PFSK-1 (cell line): ENCODE results near the gene KIF23.

Source experiments
- FOXP2 ChIP-seq: optimal IDR thresholded peaks from 2 replicates; pipeline ENCODE3; 2011; ENCODE audit warnings: borderline replicate concordance, control low read depth, inconsistent platforms; ENCODE audit not compliant: insufficient read depth; ENCODE audit errors: extremely low read length, extremely low read depth
- POLR2AphosphoS5 ChIP-seq: IDR thresholded peaks from 2 replicates; pipeline ENCODE4 v1.6.1; 2012; ENCODE audit warnings: low read depth, mild to moderate bottlenecking, control low read depth, low read length, moderate library complexity
- REST ChIP-seq, 2 experiments: IDR thresholded peaks; 2 replicates each; pipeline versions ENCODE4 v1.6.1 to v1.8.0; 2011 to 2012; ENCODE audit warnings: low read depth in 2 of 2, low read length in 2 of 2, control low read depth in 1 of 2, inconsistent platforms in 1 of 2, mild to moderate bottlenecking in 1 of 2, moderate library complexity in 1 of 2; ENCODE audit not compliant: insufficient read depth in 1 of 2
- SIN3A ChIP-seq: IDR thresholded peaks from 2 replicates; pipeline ENCODE4 v1.6.1; 2012; ENCODE audit warnings: mild to moderate bottlenecking, low read length, moderate library complexity, borderline replicate concordance; ENCODE audit not compliant: insufficient read depth
- TAF1 ChIP-seq: IDR thresholded peaks from 2 replicates; pipeline ENCODE4 v1.6.1; 2012; ENCODE audit warnings: low read length, control low read depth, borderline replicate concordance; ENCODE audit not compliant: insufficient read depth

Gene KIF23

GRCh38 chr15:69476704-69477473 is 62.7 kb downstream of the KIF23 start:
- no peak for TF ChIP-seq REST (IDR thresholded peaks at IDR 0.05; ENCODE audit: insufficient read depth in 1 of 2, low read depth in 2 of 2, low read length in 2 of 2)
- TF ChIP-seq POLR2AphosphoS5, result no peak
- TF ChIP-seq SIN3A, result no peak
- TF ChIP-seq FOXP2, result no peak
- TF ChIP-seq TAF1, result no peak

- TF ChIP-seq TAF1, result no peak
- no peak for TF ChIP-seq FOXP2
- no peak for TF ChIP-seq POLR2AphosphoS5
- no peak for TF ChIP-seq SIN3A
- TF ChIP-seq REST (IDR thresholded peaks at IDR 0.05; ENCODE audit: insufficient read depth in 1 of 2, low read depth in 2 of 2, low read length in 2 of 2), result no peak
Observed at GRCh38 chr15:69478259-69478781, 64.2 kb downstream of the KIF23 start.

GRCh38 chr15:69479081-69479480 is 64.9 kb downstream of the KIF23 start:
- TF ChIP-seq POLR2AphosphoS5, result no peak
- no peak for TF ChIP-seq FOXP2
- TF ChIP-seq TAF1, result no peak
- no peak for TF ChIP-seq REST (IDR thresholded peaks at IDR 0.05; ENCODE audit: insufficient read depth in 1 of 2, low read depth in 2 of 2, low read length in 2 of 2)
- no peak for TF ChIP-seq SIN3A

- TF ChIP-seq SIN3A (no peak), POLR2AphosphoS5 (no peak), FOXP2 (no peak), TAF1 (no peak), REST (IDR thresholded peaks at IDR 0.05; ENCODE audit: insufficient read depth in 1 of 2, low read depth in 2 of 2, low read length in 2 of 2) (no peak)
Observed at GRCh38 chr15:69479971-69480370, 65.8 kb downstream of the KIF23 start.
